Adrenal gland (tissue), 12 donors: ENCODE measurements around the gene SMARCAD1. TPM values are rescaled to one million over a fixed set of nuclear protein-coding genes. Genes with fewer than 3 reads are reported as not detected.

Source experiments
- DNase-seq, 7 donors: peaks; one replicate each; pipeline ENCODE4 v3.0.0-alpha.2; 2019 to 2020
- H3K27ac ChIP-seq, 5 donors: fragments of 200-600 bp; sonication (generic) in 4 of 5; 1 replicate in 3 of 5; 2 replicates in 2 of 5; pipeline versions ENCODE4 v1.5.1 to v1.8.0; 2016 to 2020; ENCODE audit warnings: mild to moderate bottlenecking in 1 of 5
- H3K27me3 ChIP-seq: fragments of 200-600 bp; 2 replicates; pipeline ENCODE4 v1.8.0; 2021
- H3K36me3 ChIP-seq, 2 donors: fragments of 200-600 bp; replicated peaks in 1 of 2; 1 replicate in 1 of 2; 2 replicates in 1 of 2; pipeline versions ENCODE4 v1.5.1 to v1.8.0; 2018 to 2022
- H3K4me1 ChIP-seq, 2 donors: fragments of 200-600 bp; replicated peaks in 1 of 2; 1 replicate in 1 of 2; 2 replicates in 1 of 2; pipeline versions ENCODE4 v1.5.1 to v1.8.0; 2018 to 2021
- H3K4me3 ChIP-seq, 4 donors: fragments of 200-600 bp; sonication (generic) in 3 of 4; one replicate each; pipeline ENCODE4 v1.5.1; 2016 to 2018
- H3K9me3 ChIP-seq, 3 donors: fragments of 200-600 bp; sonication (generic) in 1 of 3; replicated peaks in 1 of 3; 1 replicate in 2 of 3; 2 replicates in 1 of 3; pipeline versions ENCODE4 v1.5.1 to v1.8.0; 2016 to 2021
- CTCF ChIP-seq, 6 experiments: fragments of 450-650 bp in 4 of 6; fragments of 200-600 bp in 2 of 6; sonication (generic) in 1 of 6; IDR thresholded peaks; 1 replicate in 5 of 6; 2 replicates in 1 of 6; pipeline versions ENCODE4 v1.5.1 to v1.8.0; 2016 to 2021; ENCODE audit warnings: antibody characterized with exemption in 6 of 6, mild to moderate bottlenecking in 2 of 6, moderate library complexity in 1 of 6
- POLR2A ChIP-seq, 2 donors: fragments of 450-650 bp; IDR thresholded peaks; one replicate each; pipeline ENCODE4 v1.6.1; 2017; ENCODE audit warnings: antibody characterized with exemption in 2 of 2, mild to moderate bottlenecking in 2 of 2, moderate library complexity in 1 of 2
- WGBS, 4 donors: extraction: QIAGEN DNeasy Blood & Tissue Kit in 2 of 4; methylation state at CpG; one replicate each; pipeline versions ENCODE4 v1.1.5 to v1.1.7; 2013 to 2017; 5-methylcytosine and 5-hydroxymethylcytosine counted together
- intact Hi-C, 2 donors: fragments of 100-400 bp; cut with DNase I; formaldehyde crosslinking; loops; one replicate each; pipeline versions ENCODE4 v1.14.1 to v1.15.0; 2022 to 2023
- polyA plus RNA-seq, 3 donors: library from polyadenylated mRNA; stranded (reverse); fragments of 200-250 nt in 2 of 3; fragments of 350-450 nt in 1 of 3; fragmentation: Illumina TruSeq in 1 of 3; extraction: RNeasy Lipid Tissue Mini Kit (QIAGEN cat#74804) in 1 of 3; gene quantifications; one replicate each; pipeline ENCODE4 v1.2.3, GENCODE V29; 2013 to 2014
- total RNA-seq, 9 donors: library from RNA; depleted of rRNA in 4 of 9; stranded (reverse); fragments of >200 nt in 4 of 9; fragments of 120-200 nt in 1 of 9; fragmentation: NEBNext Ultra II Directional in 1 of 9; extraction: Animal tissue kit (Norgen Biotek cat#: 25700) in 1 of 9; gene quantifications; one replicate each; pipeline versions ENCODE4 v1.1.0 to v1.2.4, GENCODE V29; 2013 to 2023
- donor health status: healthy with polysubstance abuse.
- donor health status: Bipolar disorder and iron deficiency.
- donor health status: DM: yes; HTN: yes; CAD: no.
- donor health status: DM: no; HTN: no; CAD: no.
- donor health status: DM: no; HTN: no; CAD: no.
- donor health status: DM: yes; HTN: yes; CAD: no.

The SMARCAD1 gene
- total and polyA plus RNA-seq, 12 donors, result 9.0 to 51.9 (median 22.2) TPM

- TF ChIP-seq POLR2A (IDR thresholded peaks at IDR 0.05), result no peak
- intact Hi-C loops, result no loop called here
- Histone ChIP-seq H3K27ac (no peak overlapping the region), H3K9me3 (no peaks in the 10 kb centered on the region), H3K36me3 (no peaks in the 10 kb centered on the region), H3K4me1 (no peaks in the 10 kb centered on the region), H3K27me3 (no peaks in the 10 kb centered on the region), H3K4me3 (no peak overlapping the region)
- no peak for DNase-seq
- 70 to 76% (median 70%) methylated on average over 4 of the region's 4 CpGs for WGBS, 4 donors
These were observed 36.0 kb upstream of the SMARCAD1 start for GRCh38 chr4:94171616-94172015.

GRCh38 chr4:94175553-94176261 lies 32.0 kb upstream of the SMARCAD1 start:
- no peak for DNase-seq
- no peak overlapping the region for H3K4me3 ChIP-seq
- no peaks in the 10 kb centered on the region for H3K27me3 ChIP-seq
- TF ChIP-seq POLR2A (IDR thresholded peaks at IDR 0.05), result no peak
- no peak for TF ChIP-seq CTCF (IDR thresholded peaks at IDR 0.05)
- 52 to 67% (median 62%) methylated on average over 6 of the region's 6 CpGs for WGBS, 4 donors
- no peaks in the 10 kb centered on the region for H3K4me1 ChIP-seq
- H3K9me3 ChIP-seq, result no peaks in the 10 kb centered on the region
- H3K27ac ChIP-seq, result no peak overlapping the region
- intact Hi-C loops, result no loop called here
- H3K36me3 ChIP-seq, result no peaks in the 10 kb centered on the region

- 70 to 79% (median 78%) methylated on average over 2 of the region's 2 CpGs for WGBS, 4 donors
These were observed 29.8 kb upstream of the SMARCAD1 start for GRCh38 chr4:94177822-94178221.

GRCh38 chr4:94181815-94182214 lies 25.9 kb upstream of the SMARCAD1 start:
- no peaks in the 10 kb centered on the region for H3K4me1 ChIP-seq
- no peak for TF ChIP-seq POLR2A (IDR thresholded peaks at IDR 0.05)

More at GRCh38 chr4:94177822-94178221, 29.8 kb upstream of the SMARCAD1 start:
- Histone ChIP-seq H3K4me3 (no peak overlapping the region), H3K27me3 (no peaks in the 10 kb centered on the region), H3K27ac (no peak overlapping the region), H3K36me3 (no peaks in the 10 kb centered on the region), H3K4me1 (no peaks in the 10 kb centered on the region), H3K9me3 (no peaks in the 10 kb centered on the region)
- no peak for DNase-seq
- intact Hi-C loops, result no loop called here
- no peak for TF ChIP-seq POLR2A (IDR thresholded peaks at IDR 0.05)
- TF ChIP-seq CTCF (IDR thresholded peaks at IDR 0.05), result no peak

GRCh38 chr4:94202769-94203168 lies 4.9 kb upstream of the SMARCAD1 start:
- Histone ChIP-seq H3K9me3 (no peaks in the 10 kb centered on the region), H3K27ac (no peak overlapping the region), H3K27me3 (no peaks in the 10 kb centered on the region), H3K4me3 (no peak overlapping the region), H3K4me1 (no peaks in the 10 kb centered on the region), H3K36me3 (no peaks in the 10 kb centered on the region)
- intact Hi-C loops, result no loop called here
- 58 to 72% (median 59%) methylated on average over 3 of the region's 3 CpGs for WGBS, 4 donors
- no peak for TF ChIP-seq POLR2A (IDR thresholded peaks at IDR 0.05)
- TF ChIP-seq CTCF (IDR thresholded peaks at IDR 0.05), result no peak
- DNase-seq, result no peak

More at GRCh38 chr4:94181815-94182214, 25.9 kb upstream of the SMARCAD1 start:
- intact Hi-C loops, result no loop called here
- no peaks in the 10 kb centered on the region for H3K36me3 ChIP-seq
- 0 to 43% (median 28%) methylated on average over 1 of the region's 1 CpG for WGBS, 4 donors
- H3K27me3 ChIP-seq, result no peaks in the 10 kb centered on the region
- H3K27ac ChIP-seq, result no peak overlapping the region
- no peaks in the 10 kb centered on the region for H3K9me3 ChIP-seq
- no peak overlapping the region for H3K4me3 ChIP-seq
- DNase-seq, result no peak
